ENCODE data around the gene PTGER2. TPM values are rescaled to one million over a fixed set of nuclear protein-coding genes. Genes with fewer than 3 reads are reported as not detected.

PTGER2 gene
- polyA plus RNA-seq, 1 donor: 5.4 TPM

GRCh38 chr14:52366796-52367315, 52.7 kb downstream of the PTGER2 start:
- no peak for DNase-seq

- DNase-seq: no peak
Observed at GRCh38 chr14:52369305-52369801, 55.2 kb downstream of the PTGER2 start.

GRCh38 chr14:52370406-52370935, 56.4 kb downstream of the PTGER2 start:
- no peak for DNase-seq

- DNase-seq: no peak
Observed at GRCh38 chr14:52377940-52378339, 63.8 kb downstream of the PTGER2 start.

Other genes with a start within 250 kb of the PTGER2 start
- 109 TPM for gene NID2, start 245.3 kb upstream of the PTGER2 start, polyA plus RNA-seq (ENCODE audit: insufficient read length)
- 0.76 TPM for gene PTGDR, start 46.6 kb upstream of the PTGER2 start, polyA plus RNA-seq (ENCODE audit: insufficient read length)
- gene TXNDC16, start 238.2 kb downstream of the PTGER2 start, polyA plus RNA-seq (ENCODE audit: insufficient read length): 23.7 TPM
- 12.3 TPM for gene GPR137C, start 238.5 kb downstream of the PTGER2 start, polyA plus RNA-seq (ENCODE audit: insufficient read length)